Measurements from ENCODE around the gene SFT2D2. TPM values are rescaled to one million over a fixed set of nuclear protein-coding genes. Genes with fewer than 3 reads are reported as not detected.

Gene SFT2D2
- total RNA-seq, 1 donor from 2014 or later = 36.8 TPM

DNA sequence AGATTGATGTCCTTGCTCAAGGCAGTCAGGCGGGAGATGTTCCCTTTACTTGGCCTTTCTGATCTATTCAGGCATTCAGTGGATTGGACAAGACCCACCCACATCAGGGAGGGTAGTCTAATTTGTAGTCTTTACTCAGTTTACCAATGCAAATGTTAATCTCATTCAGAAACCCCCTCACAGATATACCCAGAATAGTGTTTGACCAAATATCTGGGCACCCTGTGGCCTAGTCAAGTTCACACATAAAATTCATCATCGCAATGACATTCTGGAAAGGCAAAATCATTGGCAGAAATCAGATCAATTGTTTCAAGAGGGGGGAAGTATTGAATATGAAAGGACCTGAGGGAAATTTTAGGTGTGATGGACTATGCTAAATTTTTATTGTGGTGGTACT, 12.5 kb upstream of the SFT2D2 start:
- no peak for DNase-seq (ENCODE audit: low spot score)
- no peaks in the 10 kb centered on the region for H3K9me3 Mint-ChIP-seq (ENCODE audit: unreplicated experiment)
- H3K36me3 Mint-ChIP-seq (ENCODE audit: low read depth, unreplicated experiment) = no peaks in the 10 kb centered on the region
- TF ChIP-seq, protein P1, sequence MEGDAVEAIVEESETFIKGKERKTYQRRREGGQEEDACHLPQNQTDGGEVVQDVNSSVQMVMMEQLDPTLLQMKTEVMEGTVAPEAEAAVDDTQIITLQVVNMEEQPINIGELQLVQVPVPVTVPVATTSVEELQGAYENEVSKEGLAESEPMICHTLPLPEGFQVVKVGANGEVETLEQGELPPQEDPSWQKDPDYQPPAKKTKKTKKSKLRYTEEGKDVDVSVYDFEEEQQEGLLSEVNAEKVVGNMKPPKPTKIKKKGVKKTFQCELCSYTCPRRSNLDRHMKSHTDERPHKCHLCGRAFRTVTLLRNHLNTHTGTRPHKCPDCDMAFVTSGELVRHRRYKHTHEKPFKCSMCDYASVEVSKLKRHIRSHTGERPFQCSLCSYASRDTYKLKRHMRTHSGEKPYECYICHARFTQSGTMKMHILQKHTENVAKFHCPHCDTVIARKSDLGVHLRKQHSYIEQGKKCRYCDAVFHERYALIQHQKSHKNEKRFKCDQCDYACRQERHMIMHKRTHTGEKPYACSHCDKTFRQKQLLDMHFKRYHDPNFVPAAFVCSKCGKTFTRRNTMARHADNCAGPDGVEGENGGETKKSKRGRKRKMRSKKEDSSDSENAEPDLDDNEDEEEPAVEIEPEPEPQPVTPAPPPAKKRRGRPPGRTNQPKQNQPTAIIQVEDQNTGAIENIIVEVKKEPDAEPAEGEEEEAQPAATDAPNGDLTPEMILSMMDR (IDR thresholded peaks at IDR 0.05; ENCODE audit: unreplicated experiment) = no peak
- H3K27me3 Mint-ChIP-seq (ENCODE audit: unreplicated experiment) = no peaks in the 10 kb centered on the region
- no peak overlapping the region for H3K4me3 Mint-ChIP-seq (ENCODE audit: unreplicated experiment)
- H3K27ac Mint-ChIP-seq (ENCODE audit: unreplicated experiment) = no peak overlapping the region
- H3K4me1 Mint-ChIP-seq (ENCODE audit: unreplicated experiment) = no peaks in the 10 kb centered on the region

DNA sequence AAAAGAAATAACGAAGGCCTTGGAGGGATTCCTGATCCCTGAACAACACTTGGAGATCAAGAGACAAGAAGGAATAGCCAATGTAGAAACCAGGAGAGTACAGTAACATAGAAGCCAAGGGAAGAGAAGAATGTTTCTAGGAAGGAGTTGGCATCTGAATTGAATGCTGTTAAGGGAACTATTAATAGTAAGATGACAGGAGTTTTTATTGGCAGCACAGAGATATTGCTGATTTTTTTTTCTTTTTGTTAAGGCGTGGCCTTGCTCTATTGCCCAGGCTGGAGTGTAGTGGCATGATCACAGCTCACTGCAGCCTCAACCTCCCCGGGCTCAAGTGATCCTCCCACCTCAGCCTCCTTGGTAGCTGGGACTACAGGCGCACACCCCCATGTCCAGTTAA, 9.6 kb upstream of the SFT2D2 start:
- no peak overlapping the region for H3K4me3 Mint-ChIP-seq (ENCODE audit: unreplicated experiment)
- no peaks in the 10 kb centered on the region for H3K4me1 Mint-ChIP-seq (ENCODE audit: unreplicated experiment)
- H3K27me3 Mint-ChIP-seq (ENCODE audit: unreplicated experiment) = peaks cover 3% of the 10 kb centered on the region
- DNase-seq (ENCODE audit: low spot score) = no peak
- TF ChIP-seq, protein P1 (IDR thresholded peaks at IDR 0.05; ENCODE audit: unreplicated experiment) = no peak
- H3K36me3 Mint-ChIP-seq (ENCODE audit: low read depth, unreplicated experiment) = no peaks in the 10 kb centered on the region
- no peak overlapping the region for H3K27ac Mint-ChIP-seq (ENCODE audit: unreplicated experiment)
- H3K9me3 Mint-ChIP-seq (ENCODE audit: unreplicated experiment) = no peaks in the 10 kb centered on the region

DNA sequence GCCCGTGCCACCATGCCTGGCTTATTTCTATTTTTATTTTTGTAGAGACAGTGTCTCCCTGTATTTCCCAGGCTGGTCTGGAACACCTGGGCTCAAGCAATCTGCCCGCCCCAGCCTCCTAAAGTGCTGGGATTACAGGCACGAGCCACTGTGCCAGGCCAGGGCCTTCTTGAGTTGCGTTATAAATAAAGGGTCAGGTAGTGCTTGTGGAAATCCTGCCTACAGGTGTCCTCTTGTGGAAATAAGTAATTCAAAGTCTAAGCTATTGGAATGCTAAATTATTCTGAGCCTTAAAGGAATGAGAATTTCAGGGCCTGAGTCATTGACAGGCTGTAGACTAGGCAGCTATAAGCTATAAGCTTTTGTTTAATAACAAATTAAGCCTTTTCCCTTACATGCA, 8.1 kb upstream of the SFT2D2 start:
- TF ChIP-seq, protein P1 (IDR thresholded peaks at IDR 0.05; ENCODE audit: unreplicated experiment) = no peak
- H3K27ac Mint-ChIP-seq (ENCODE audit: unreplicated experiment) = no peak overlapping the region
- no peaks in the 10 kb centered on the region for H3K36me3 Mint-ChIP-seq (ENCODE audit: low read depth, unreplicated experiment)
- H3K27me3 Mint-ChIP-seq (ENCODE audit: unreplicated experiment) = peaks cover 3% of the 10 kb centered on the region
- DNase-seq (ENCODE audit: low spot score) = no peak
- no peak overlapping the region for H3K4me3 Mint-ChIP-seq (ENCODE audit: unreplicated experiment)
- H3K4me1 Mint-ChIP-seq (ENCODE audit: unreplicated experiment) = no peaks in the 10 kb centered on the region
- H3K9me3 Mint-ChIP-seq (ENCODE audit: unreplicated experiment) = no peaks in the 10 kb centered on the region

DNA sequence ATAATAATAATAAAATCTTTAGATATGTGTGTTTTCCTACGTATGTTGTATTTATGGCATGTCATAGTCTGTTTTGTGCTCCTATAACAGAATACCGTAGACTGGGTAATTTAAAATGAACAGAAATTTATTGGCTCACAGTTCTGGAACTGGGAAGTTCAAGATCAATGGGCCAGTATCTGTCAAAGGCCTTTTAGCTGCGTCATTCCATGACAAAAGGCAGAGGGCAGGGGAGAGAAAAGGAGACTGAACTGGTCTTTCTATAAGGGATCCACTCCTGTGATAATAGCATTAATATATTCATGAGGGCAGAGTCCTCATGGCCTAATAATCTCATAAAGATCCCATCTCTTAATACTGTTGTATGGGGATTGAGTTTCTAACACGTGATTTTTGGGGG, 7.1 kb upstream of the SFT2D2 start:
- no peak overlapping the region for H3K4me3 Mint-ChIP-seq (ENCODE audit: unreplicated experiment)
- H3K36me3 Mint-ChIP-seq (ENCODE audit: low read depth, unreplicated experiment) = no peaks in the 10 kb centered on the region
- peaks cover 3% of the 10 kb centered on the region for H3K27me3 Mint-ChIP-seq (ENCODE audit: unreplicated experiment)
- no peaks in the 10 kb centered on the region for H3K4me1 Mint-ChIP-seq (ENCODE audit: unreplicated experiment)
- DNase-seq (ENCODE audit: low spot score) = no peak
- H3K27ac Mint-ChIP-seq (ENCODE audit: unreplicated experiment) = no peak overlapping the region
- TF ChIP-seq, protein P1 (IDR thresholded peaks at IDR 0.05; ENCODE audit: unreplicated experiment) = no peak
- no peaks in the 10 kb centered on the region for H3K9me3 Mint-ChIP-seq (ENCODE audit: unreplicated experiment)

DNA sequence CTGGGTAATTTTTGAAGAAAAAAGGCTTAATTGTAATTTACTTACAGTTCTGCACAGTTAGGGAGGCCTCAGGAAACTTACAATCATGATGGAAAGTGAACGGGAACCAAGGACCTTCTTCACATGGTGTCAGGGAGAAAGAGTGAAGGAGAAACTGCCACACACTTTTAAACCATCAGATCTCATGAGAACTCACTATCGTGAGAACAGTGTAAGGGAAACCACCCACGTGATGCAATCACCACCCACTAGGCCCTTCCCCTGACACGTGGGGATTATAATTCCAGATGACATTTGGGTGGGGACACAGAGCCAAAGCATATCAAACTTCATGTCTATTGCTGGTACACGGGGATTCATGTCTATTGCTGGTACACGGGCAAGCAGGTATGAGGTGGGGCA, 5.3 kb upstream of the SFT2D2 start:
- TF ChIP-seq, protein P1 (IDR thresholded peaks at IDR 0.05; ENCODE audit: unreplicated experiment) = no peak
- Mint-ChIP-seq H3K36me3 (ENCODE audit: low read depth, unreplicated experiment) (no peaks in the 10 kb centered on the region), H3K4me1 (ENCODE audit: unreplicated experiment) (peaks cover 8% of the 10 kb centered on the region), H3K9me3 (ENCODE audit: unreplicated experiment) (no peaks in the 10 kb centered on the region), H3K4me3 (ENCODE audit: unreplicated experiment) (no peak overlapping the region), H3K27ac (ENCODE audit: unreplicated experiment) (no peak overlapping the region), H3K27me3 (ENCODE audit: unreplicated experiment) (peaks cover 5% of the 10 kb centered on the region)
- no peak for DNase-seq (ENCODE audit: low spot score)
